Osteocyte (in vitro differentiated cells): ENCODE measurements around the gene EPN3. TPM values are rescaled to one million over a fixed set of nuclear protein-coding genes. Genes with fewer than 3 reads are reported as not detected.
A peak's percentile ranks its signal among the peaks of the same experiment; 100 is the strongest.

Experiments
- DNase-seq: peaks from one replicate; pipeline ENCODE4 v3.0.0; 2021; ENCODE audit warnings: mixed read lengths; ENCODE audit not compliant: unreplicated experiment; ENCODE audit errors: extremely low spot score
- H3K27ac Mint-ChIP-seq: one replicate; pipeline ENCODE4 v1.8.0; 2021; ENCODE audit warnings: mild to moderate bottlenecking, mixed read lengths; ENCODE audit not compliant: unreplicated experiment
- H3K27me3 Mint-ChIP-seq: one replicate; pipeline ENCODE4 v1.8.0; 2021; ENCODE audit warnings: mixed read lengths; ENCODE audit not compliant: unreplicated experiment
- H3K36me3 Mint-ChIP-seq: one replicate; pipeline ENCODE4 v1.8.0; 2021; ENCODE audit warnings: mixed read lengths; ENCODE audit not compliant: unreplicated experiment
- H3K4me1 Mint-ChIP-seq: one replicate; pipeline ENCODE4 v1.8.0; 2021; ENCODE audit warnings: mixed read lengths; ENCODE audit not compliant: unreplicated experiment
- H3K4me3 Mint-ChIP-seq: one replicate; pipeline ENCODE4 v1.8.0; 2021; ENCODE audit warnings: mild to moderate bottlenecking, moderate library complexity, mixed read lengths; ENCODE audit not compliant: unreplicated experiment
- H3K9me3 Mint-ChIP-seq: one replicate; pipeline ENCODE4 v1.8.0; 2021; ENCODE audit warnings: mixed read lengths; ENCODE audit not compliant: unreplicated experiment
- CTCF ChIP-seq: fragments of 200-600 bp; sonication (generic); IDR thresholded peaks from 2 replicates; pipeline ENCODE4 v1.5.0; 2021; ENCODE audit warnings: antibody characterized with exemption, mild to moderate bottlenecking, moderate library complexity
- total RNA-seq: library from RNA; stranded (reverse); gene quantifications from 2 replicates; pipeline ENCODE4 v1.2.1, GENCODE V29; 2021

Gene EPN3
- total RNA-seq, 1 donor from 2014 or later = not detected

- H3K9me3 Mint-ChIP-seq = no peaks in the 10 kb centered on the region
- H3K27ac Mint-ChIP-seq = no peak overlapping the region
- no peak for TF ChIP-seq CTCF
- H3K27me3 Mint-ChIP-seq = peaks cover 3% of the 10 kb centered on the region
- no peak for DNase-seq
- no peaks in the 10 kb centered on the region for H3K36me3 Mint-ChIP-seq
- H3K4me3 Mint-ChIP-seq = no peak overlapping the region
- H3K4me1 Mint-ChIP-seq = peaks cover 7% of the 10 kb centered on the region
Observed at GRCh38 chr17:50502301-50502990, 30.1 kb upstream of the EPN3 start.

- TF ChIP-seq CTCF = no peak
- H3K4me1 Mint-ChIP-seq = peaks cover 20% of the 10 kb centered on the region
- no peak for DNase-seq
- H3K27ac Mint-ChIP-seq = no peak overlapping the region
- H3K4me3 Mint-ChIP-seq = no peak overlapping the region
- no peaks in the 10 kb centered on the region for H3K36me3 Mint-ChIP-seq
- H3K27me3 Mint-ChIP-seq = peaks cover 3% of the 10 kb centered on the region
- no peaks in the 10 kb centered on the region for H3K9me3 Mint-ChIP-seq
Observed at GRCh38 chr17:50505591-50506130, 26.9 kb upstream of the EPN3 start.

- Mint-ChIP-seq H3K9me3 (no peaks in the 10 kb centered on the region), H3K4me3 (no peak overlapping the region), H3K27ac (no peak overlapping the region), H3K36me3 (no peaks in the 10 kb centered on the region), H3K4me1 (peaks cover 26% of the 10 kb centered on the region), H3K27me3 (peaks cover 3% of the 10 kb centered on the region)
- TF ChIP-seq CTCF = no peak
- DNase-seq = no peak
Observed at GRCh38 chr17:50506298-50506697, 26.2 kb upstream of the EPN3 start.

- peaks cover 28% of the 10 kb centered on the region for H3K4me1 Mint-ChIP-seq
- peak within 1 kb of the TSS; percentile 66 for H3K4me3 Mint-ChIP-seq
- peak within 1 kb of the TSS; percentile 73 for H3K27ac Mint-ChIP-seq
- peaks cover 5% of the 10 kb centered on the region for H3K27me3 Mint-ChIP-seq
- no peaks in the 10 kb centered on the region for H3K36me3 Mint-ChIP-seq
- peak; percentile 13 for TF ChIP-seq CTCF
- no peaks in the 10 kb centered on the region for H3K9me3 Mint-ChIP-seq
- DNase-seq = peak; percentile 87
Observed at GRCh38 chr17:50507871-50508572, 24.5 kb upstream of the EPN3 start, which contains the start of gene MYCBPAP. Gene MYCBPAP (plus strand): TSS chr17:50508439. CDS start chr17:50508675, 236 bp downstream.
